NOMO-1 treated with dmso at 0.1 percent for 144 hours (cell line): ENCODE results near the gene BNIP2.
"Not testable (repeated sequence)": the region's sequence is repeated elsewhere in the genome, so short reads cannot be mapped to it uniquely, and the experiment has no call there.

Experiments
- DNase-seq: peaks from one replicate; lab custom pipeline; 2025; ENCODE audit not compliant: unreplicated experiment; lab: John Stamatoyannopoulos, UW

BNIP2 gene

DNA sequence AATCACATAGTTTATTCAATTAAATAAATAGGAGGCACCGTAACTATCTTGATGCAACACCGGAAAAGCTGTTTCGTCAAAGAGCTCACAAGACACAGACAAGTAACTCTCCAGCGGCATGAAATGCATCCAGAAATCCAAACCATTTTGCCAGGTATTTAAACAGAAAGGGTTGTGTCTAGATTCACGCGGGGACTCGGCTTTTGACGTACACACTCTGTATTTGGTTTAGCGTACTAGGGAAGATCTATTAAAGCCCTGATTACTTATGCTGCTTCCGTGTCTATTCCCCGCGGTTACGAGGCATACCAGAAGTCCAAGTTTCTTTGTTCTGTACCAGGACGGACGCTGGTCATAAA is 718 bp downstream of the BNIP2 start:
- DNase-seq = peak; percentile 32

- peak; percentile 76 for DNase-seq
Observed at GRCh38 chr15:59687836-59688235, 1.3 kb downstream of the BNIP2 start.

- DNase-seq = peak; percentile 68
Observed at GRCh38 chr15:59686389-59686788, 2.7 kb downstream of the BNIP2 start.

GRCh38 chr15:59685737-59686297 is 3.3 kb downstream of the BNIP2 start:
- no peak for DNase-seq

DNA sequence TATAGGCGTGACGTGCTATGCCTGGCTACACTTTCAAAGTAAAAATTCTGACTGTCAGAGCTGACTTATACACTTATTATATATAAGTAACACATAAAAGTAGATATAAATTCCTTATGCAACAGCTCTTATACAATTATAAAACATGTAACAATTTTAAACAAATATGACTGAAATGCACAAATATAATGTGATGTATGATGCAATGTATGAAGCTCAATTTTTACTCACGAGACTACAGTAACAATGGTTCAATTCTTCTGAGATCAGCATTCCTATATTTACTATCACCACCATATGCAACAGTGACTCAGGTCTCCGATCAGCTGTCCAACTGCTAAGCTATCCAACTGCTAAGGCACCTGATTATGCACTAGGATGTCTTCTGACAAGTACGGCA is 8.2 kb downstream of the BNIP2 start:
- DNase-seq = no peak

DNA sequence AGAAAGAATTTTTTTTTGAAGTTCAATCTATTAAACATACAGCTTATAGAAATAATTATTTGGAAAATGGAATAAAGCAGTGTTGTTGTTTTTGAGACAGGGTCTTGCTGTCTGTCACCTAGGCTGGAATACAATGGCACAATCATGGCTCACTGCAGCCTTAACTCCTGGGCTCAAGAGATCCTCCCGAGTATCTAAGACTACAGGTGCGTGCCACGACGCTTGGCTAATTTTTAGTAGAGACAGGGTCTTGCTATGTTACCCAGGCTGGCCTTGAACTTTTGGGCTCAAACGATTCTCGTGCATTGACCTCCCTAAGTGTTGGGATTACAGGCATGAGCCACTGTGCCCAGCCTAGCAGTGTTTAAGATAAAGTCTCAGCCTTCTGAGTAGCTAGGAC is 8.8 kb downstream of the BNIP2 start:
- DNase-seq = no peak

DNA sequence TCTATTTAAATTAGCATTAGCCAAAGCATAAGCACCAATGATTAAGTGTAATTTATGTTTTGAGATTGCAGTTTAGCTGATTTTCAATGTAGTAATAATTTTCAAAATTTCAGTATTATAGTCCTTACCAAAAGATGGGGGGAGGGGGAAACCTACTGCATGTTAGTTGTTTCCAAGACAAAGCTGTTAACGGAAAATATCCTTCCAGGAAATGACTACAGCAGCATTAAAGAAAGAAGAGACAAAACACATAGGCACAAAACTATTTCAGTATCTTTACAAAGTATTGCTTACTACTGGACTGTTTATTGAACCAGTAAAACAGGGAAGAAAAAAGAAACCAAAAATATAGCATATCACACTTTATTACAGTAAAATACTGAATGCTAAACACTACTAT is 10.5 kb downstream of the BNIP2 start:
- no peak for DNase-seq

DNA sequence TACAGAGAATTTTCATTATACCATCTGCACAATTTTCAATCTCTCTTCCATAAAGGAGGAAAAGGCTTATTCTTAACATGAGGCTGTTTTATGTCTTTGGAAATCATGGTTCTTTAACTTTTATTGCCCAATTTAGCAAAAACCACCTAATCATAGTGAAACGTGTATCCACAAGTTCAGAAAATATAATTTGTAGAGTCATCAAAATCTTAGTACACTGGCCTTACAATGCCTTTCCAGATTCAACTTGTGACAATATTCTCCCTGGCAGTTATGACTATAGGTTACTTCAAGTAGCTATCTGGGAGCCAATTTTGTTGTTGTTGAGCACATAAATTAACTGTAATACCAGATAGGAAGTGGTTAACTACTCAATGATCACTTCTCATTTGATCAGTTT is 10.9 kb downstream of the BNIP2 start:
- no peak for DNase-seq

- DNase-seq = no peak
Observed at GRCh38 chr15:59676565-59676964, 12.6 kb downstream of the BNIP2 start.

- DNase-seq = no peak
Observed at GRCh38 chr15:59674361-59674877, 14.7 kb downstream of the BNIP2 start.

GRCh38 chr15:59668556-59668955 is 20.6 kb downstream of the BNIP2 start:
- DNase-seq = no peak

DNA sequence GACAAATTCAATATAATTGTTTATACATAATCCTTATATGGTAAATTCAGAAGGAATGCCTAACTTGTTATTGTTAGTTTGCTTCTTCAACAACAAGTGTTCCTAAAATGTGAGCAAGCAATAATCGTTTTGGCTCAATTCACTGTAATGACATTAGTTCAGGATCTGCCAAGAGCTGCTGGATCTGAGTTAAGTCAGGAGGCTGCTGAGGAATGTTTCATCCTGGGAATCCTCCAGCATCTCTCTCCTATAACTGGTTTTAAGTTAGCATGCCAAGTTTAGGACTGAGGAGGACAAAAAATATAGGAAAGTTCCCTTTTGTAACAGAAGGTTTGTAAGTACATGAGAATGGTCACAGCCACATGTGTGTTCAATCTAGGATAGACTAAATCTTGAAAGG is 26.9 kb downstream of the BNIP2 start:
- DNase-seq = no peak

- no peak for DNase-seq
Observed at GRCh38 chr15:59659366-59659765, 29.8 kb downstream of the BNIP2 start.

- DNase-seq = no peak
Observed at GRCh38 chr15:59657635-59658125, 31.4 kb downstream of the BNIP2 start.

- DNase-seq = peak; percentile 96
Observed at GRCh38 chr15:59656897-59657634, 32.1 kb downstream of the BNIP2 start, which contains the start of gene GTF2A2. TSS of gene GTF2A2 (minus strand) at chr15:59657515. CDS start at chr15:59652277, 5,238 bp downstream.

DNA sequence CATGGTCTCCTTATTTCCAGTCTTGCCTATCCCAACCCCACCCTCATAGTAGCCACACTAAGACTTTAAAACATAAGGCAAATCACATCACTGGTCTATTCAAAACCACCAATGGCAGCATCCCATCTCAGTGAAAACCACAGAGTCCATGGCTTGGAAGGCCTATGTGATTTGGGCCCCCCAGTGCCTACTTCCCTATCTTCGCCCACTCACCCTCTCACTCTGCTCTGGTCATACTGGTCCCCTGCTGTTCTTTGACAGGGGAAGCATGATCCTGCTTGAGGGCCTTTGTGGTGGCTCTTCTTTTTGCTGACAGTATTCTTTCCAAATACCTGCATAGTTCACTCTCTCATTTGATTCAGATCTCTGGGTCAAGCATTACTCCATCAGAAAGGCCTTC is 35.1 kb downstream of the BNIP2 start:
- DNase-seq = no peak

- no peak for DNase-seq
Observed at GRCh38 chr15:59649603-59650002, 39.5 kb downstream of the BNIP2 start.

GRCh38 chr15:59647085-59647484 is 42.0 kb downstream of the BNIP2 start:
- DNase-seq = no peak

GRCh38 chr15:59646277-59646676 is 42.8 kb downstream of the BNIP2 start:
- DNase-seq = no peak

DNA sequence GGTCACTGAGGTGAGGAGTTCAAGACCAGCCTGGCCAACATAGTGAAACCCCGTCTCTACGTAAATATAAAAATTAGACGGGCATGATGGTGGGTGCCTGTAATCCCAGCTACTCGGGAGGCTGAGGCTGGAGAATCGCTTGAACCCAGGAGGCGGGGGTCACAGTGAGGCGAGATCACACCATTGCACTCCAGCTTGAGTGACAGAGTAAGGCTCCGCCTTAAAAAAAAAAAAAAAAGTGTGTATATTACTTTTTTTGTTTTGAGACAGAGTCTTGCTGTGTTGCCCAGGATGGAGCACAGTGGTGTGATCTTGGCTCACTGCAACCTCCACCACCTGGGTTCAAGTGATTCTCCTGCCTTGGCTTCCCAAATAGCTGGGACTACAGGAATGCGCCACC is 43.3 kb downstream of the BNIP2 start:
- DNase-seq = not testable (repeated sequence)

- DNase-seq = no peak
Observed at GRCh38 chr15:59644756-59645155, 44.4 kb downstream of the BNIP2 start.

- no peak for DNase-seq
Observed at GRCh38 chr15:59642351-59642750, 46.8 kb downstream of the BNIP2 start.
